Measurements from ENCODE around the gene BRINP2.

Gene BRINP2

GRCh38 chr1:177145106-177146070 lies 25.4 kb upstream of the BRINP2 start:
- no peaks in the 10 kb centered on the region for H3K4me1 Mint-ChIP-seq (ENCODE audit: low read depth)
- no peak overlapping the region for H3K4me3 Mint-ChIP-seq
- no peak overlapping the region for H3K27ac Mint-ChIP-seq
- H3K27me3 Mint-ChIP-seq: no peaks in the 10 kb centered on the region
- no peaks in the 10 kb centered on the region for H3K9me3 Mint-ChIP-seq
- no peaks in the 10 kb centered on the region for H3K36me3 Mint-ChIP-seq (ENCODE audit: low read depth)
- DNase-seq: no peak

- no peak overlapping the region for H3K27ac Mint-ChIP-seq
Observed at GRCh38 chr1:177146499-177146898, 24.3 kb upstream of the BRINP2 start.

GRCh38 chr1:177162243-177162642 lies 8.5 kb upstream of the BRINP2 start:
- H3K27me3 Mint-ChIP-seq: peaks cover 38% of the 10 kb centered on the region
- no peak overlapping the region for H3K4me3 Mint-ChIP-seq
- peaks cover 3% of the 10 kb centered on the region for H3K4me1 Mint-ChIP-seq (ENCODE audit: low read depth)
- DNase-seq: no peak
- no peaks in the 10 kb centered on the region for H3K9me3 Mint-ChIP-seq
- no peaks in the 10 kb centered on the region for H3K36me3 Mint-ChIP-seq (ENCODE audit: low read depth)
- no peak overlapping the region for H3K27ac Mint-ChIP-seq

More at GRCh38 chr1:177146499-177146898, 24.3 kb upstream of the BRINP2 start:
- H3K27me3 Mint-ChIP-seq: no peaks in the 10 kb centered on the region
- no peak overlapping the region for H3K4me3 Mint-ChIP-seq
- no peak for DNase-seq
- no peaks in the 10 kb centered on the region for H3K36me3 Mint-ChIP-seq (ENCODE audit: low read depth)
- H3K9me3 Mint-ChIP-seq: no peaks in the 10 kb centered on the region
- no peaks in the 10 kb centered on the region for H3K4me1 Mint-ChIP-seq (ENCODE audit: low read depth)

GRCh38 chr1:177163844-177164379 lies 6.8 kb upstream of the BRINP2 start:
- Mint-ChIP-seq H3K27ac (no peak overlapping the region), H3K36me3 (ENCODE audit: low read depth) (no peaks in the 10 kb centered on the region), H3K4me1 (ENCODE audit: low read depth) (peaks cover 3% of the 10 kb centered on the region), H3K4me3 (no peak overlapping the region), H3K27me3 (peaks cover 38% of the 10 kb centered on the region), H3K9me3 (no peaks in the 10 kb centered on the region)
- no peak for DNase-seq

GRCh38 chr1:177164380-177165068 lies 6.2 kb upstream of the BRINP2 start, which contains the start of gene ASTN1:
Gene ASTN1 (minus strand): TSS chr1:177164712. CDS start chr1:177164676, 36 bp downstream.
- no peak within 1 kb of the TSS for H3K27ac Mint-ChIP-seq
- no peak for DNase-seq
- H3K27me3 Mint-ChIP-seq: peaks cover 38% of the 10 kb centered on the region
- no peak within 1 kb of the TSS for H3K4me3 Mint-ChIP-seq
- peaks cover 3% of the 10 kb centered on the region for H3K4me1 Mint-ChIP-seq (ENCODE audit: low read depth)
- no peaks in the 10 kb centered on the region for H3K36me3 Mint-ChIP-seq (ENCODE audit: low read depth)
- H3K9me3 Mint-ChIP-seq: no peaks in the 10 kb centered on the region

- H3K9me3 Mint-ChIP-seq: no peaks in the 10 kb centered on the region
- DNase-seq: no peak
- H3K4me3 Mint-ChIP-seq: no peak overlapping the region
- H3K27me3 Mint-ChIP-seq: peaks cover 38% of the 10 kb centered on the region
- peaks cover 3% of the 10 kb centered on the region for H3K4me1 Mint-ChIP-seq (ENCODE audit: low read depth)
- no peak overlapping the region for H3K27ac Mint-ChIP-seq
- no peaks in the 10 kb centered on the region for H3K36me3 Mint-ChIP-seq (ENCODE audit: low read depth)
Observed at GRCh38 chr1:177165069-177165439, 5.7 kb upstream of the BRINP2 start.

- H3K27ac Mint-ChIP-seq: no peak overlapping the region
- H3K4me3 Mint-ChIP-seq: no peak overlapping the region
Observed at GRCh38 chr1:177171536-177172123, 872 bp downstream of the BRINP2 start.

GRCh38 chr1:177172272-177172671 lies 1.5 kb downstream of the BRINP2 start:
- DNase-seq: no peak
- no peaks in the 10 kb centered on the region for H3K36me3 Mint-ChIP-seq (ENCODE audit: low read depth)
- no peak overlapping the region for H3K4me3 Mint-ChIP-seq
- peaks cover 5% of the 10 kb centered on the region for H3K9me3 Mint-ChIP-seq
- no peak overlapping the region for H3K27ac Mint-ChIP-seq
- H3K27me3 Mint-ChIP-seq: peaks cover 6% of the 10 kb centered on the region
- H3K4me1 Mint-ChIP-seq (ENCODE audit: low read depth): peaks cover 3% of the 10 kb centered on the region

More at GRCh38 chr1:177171536-177172123, 872 bp downstream of the BRINP2 start:
- Mint-ChIP-seq H3K36me3 (ENCODE audit: low read depth) (no peaks in the 10 kb centered on the region), H3K27me3 (peaks cover 6% of the 10 kb centered on the region), H3K9me3 (peaks cover 5% of the 10 kb centered on the region), H3K4me1 (ENCODE audit: low read depth) (peaks cover 3% of the 10 kb centered on the region)
- DNase-seq: no peak

- DNase-seq: no peak
- Mint-ChIP-seq H3K9me3 (peaks cover 5% of the 10 kb centered on the region), H3K4me1 (ENCODE audit: low read depth) (peaks cover 3% of the 10 kb centered on the region), H3K27me3 (peaks cover 6% of the 10 kb centered on the region), H3K4me3 (no peak overlapping the region), H3K36me3 (ENCODE audit: low read depth) (no peaks in the 10 kb centered on the region), H3K27ac (no peak overlapping the region)
Observed at GRCh38 chr1:177172866-177173265, 2.1 kb downstream of the BRINP2 start.

GRCh38 chr1:177173976-177174375 lies 3.2 kb downstream of the BRINP2 start:
- H3K9me3 Mint-ChIP-seq: peaks cover 5% of the 10 kb centered on the region
- no peaks in the 10 kb centered on the region for H3K36me3 Mint-ChIP-seq (ENCODE audit: low read depth)
- no peak for DNase-seq
- peaks cover 6% of the 10 kb centered on the region for H3K27me3 Mint-ChIP-seq
- H3K4me3 Mint-ChIP-seq: no peak overlapping the region
- H3K4me1 Mint-ChIP-seq (ENCODE audit: low read depth): peaks cover 3% of the 10 kb centered on the region
- H3K27ac Mint-ChIP-seq: no peak overlapping the region

- H3K4me1 Mint-ChIP-seq (ENCODE audit: low read depth): peaks cover 3% of the 10 kb centered on the region
- DNase-seq: no peak
- H3K9me3 Mint-ChIP-seq: peaks cover 5% of the 10 kb centered on the region
- peaks cover 7% of the 10 kb centered on the region for H3K27me3 Mint-ChIP-seq
- H3K36me3 Mint-ChIP-seq (ENCODE audit: low read depth): no peaks in the 10 kb centered on the region
- no peak overlapping the region for H3K27ac Mint-ChIP-seq
- no peak overlapping the region for H3K4me3 Mint-ChIP-seq
Observed at GRCh38 chr1:177174921-177175634, 4.3 kb downstream of the BRINP2 start.

GRCh38 chr1:177181280-177181630 lies 10.5 kb downstream of the BRINP2 start:
- Mint-ChIP-seq H3K27ac (no peak overlapping the region), H3K36me3 (ENCODE audit: low read depth) (no peaks in the 10 kb centered on the region), H3K9me3 (no peaks in the 10 kb centered on the region), H3K4me1 (ENCODE audit: low read depth) (peaks cover 8% of the 10 kb centered on the region), H3K27me3 (peaks cover 39% of the 10 kb centered on the region), H3K4me3 (peak overlapping the region; percentile 19)
- no peak for DNase-seq

- no peak overlapping the region for H3K27ac Mint-ChIP-seq
Observed at GRCh38 chr1:177181631-177182291, 11.0 kb downstream of the BRINP2 start.

More at GRCh38 chr1:177181631-177182291, 11.0 kb downstream of the BRINP2 start:
- peak overlapping the region; percentile 19 for H3K4me3 Mint-ChIP-seq
- H3K27me3 Mint-ChIP-seq: peaks cover 39% of the 10 kb centered on the region
- H3K9me3 Mint-ChIP-seq: peaks cover 2% of the 10 kb centered on the region
- H3K36me3 Mint-ChIP-seq (ENCODE audit: low read depth): no peaks in the 10 kb centered on the region
- peak; percentile 46 for DNase-seq
- peaks cover 8% of the 10 kb centered on the region for H3K4me1 Mint-ChIP-seq (ENCODE audit: low read depth)

Data from activated T-cell treated with anti-CD3 and anti-CD28 coated beads, Interleukin-2, amount 50 U/mL, for 24 hours (primary cell).